ENCODE data around the gene LHFPL2.

DNA sequence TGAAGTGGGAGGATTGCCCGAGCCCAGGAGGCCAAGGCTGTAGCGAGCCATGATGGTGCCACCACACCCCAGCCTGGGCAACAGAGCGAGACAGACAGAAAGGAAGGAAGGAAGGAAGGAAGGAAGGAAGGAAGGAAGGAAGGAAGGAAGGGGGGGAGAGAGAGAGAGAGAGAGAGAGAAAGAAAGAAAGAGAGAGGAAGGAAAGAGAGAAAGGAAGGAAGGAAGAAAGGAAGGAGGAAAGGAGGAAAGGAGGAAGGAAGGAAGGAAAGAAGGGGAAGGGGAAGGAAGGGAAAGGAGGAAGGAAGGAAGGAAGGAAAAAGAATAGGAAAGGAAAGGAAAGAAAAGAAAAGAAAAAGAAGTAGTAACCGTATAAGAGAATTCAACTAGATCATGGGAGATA lies 20.8 kb upstream of the LHFPL2 start:
- TF ChIP-seq EZH2 (IDR thresholded peaks at IDR 0.05; ENCODE audit: borderline replicate concordance, insufficient read depth, low read depth, low read length, poor library complexity, severe bottlenecking) = no peak
- TF ChIP-seq, protein P1, sequence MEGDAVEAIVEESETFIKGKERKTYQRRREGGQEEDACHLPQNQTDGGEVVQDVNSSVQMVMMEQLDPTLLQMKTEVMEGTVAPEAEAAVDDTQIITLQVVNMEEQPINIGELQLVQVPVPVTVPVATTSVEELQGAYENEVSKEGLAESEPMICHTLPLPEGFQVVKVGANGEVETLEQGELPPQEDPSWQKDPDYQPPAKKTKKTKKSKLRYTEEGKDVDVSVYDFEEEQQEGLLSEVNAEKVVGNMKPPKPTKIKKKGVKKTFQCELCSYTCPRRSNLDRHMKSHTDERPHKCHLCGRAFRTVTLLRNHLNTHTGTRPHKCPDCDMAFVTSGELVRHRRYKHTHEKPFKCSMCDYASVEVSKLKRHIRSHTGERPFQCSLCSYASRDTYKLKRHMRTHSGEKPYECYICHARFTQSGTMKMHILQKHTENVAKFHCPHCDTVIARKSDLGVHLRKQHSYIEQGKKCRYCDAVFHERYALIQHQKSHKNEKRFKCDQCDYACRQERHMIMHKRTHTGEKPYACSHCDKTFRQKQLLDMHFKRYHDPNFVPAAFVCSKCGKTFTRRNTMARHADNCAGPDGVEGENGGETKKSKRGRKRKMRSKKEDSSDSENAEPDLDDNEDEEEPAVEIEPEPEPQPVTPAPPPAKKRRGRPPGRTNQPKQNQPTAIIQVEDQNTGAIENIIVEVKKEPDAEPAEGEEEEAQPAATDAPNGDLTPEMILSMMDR (IDR thresholded peaks at IDR 0.05) = no peak
